Nephron (organoid): ENCODE data around the gene LPCAT3.

Experiments used
- H3K27ac Mint-ChIP-seq, 3 experiments: 2 replicates each; pipeline ENCODE4 v1.8.0; 2020; ENCODE audit warnings: mixed read lengths in 3 of 3, mild to moderate bottlenecking in 2 of 3, moderate library complexity in 1 of 3
- H3K27me3 Mint-ChIP-seq: 2 replicates; pipeline ENCODE4 v1.8.0; 2021; ENCODE audit warnings: low read depth, mild to moderate bottlenecking, moderate library complexity, mixed read lengths
- H3K36me3 Mint-ChIP-seq: 2 replicates; pipeline ENCODE4 v1.8.0; 2020; ENCODE audit warnings: low read depth, mixed read lengths
- H3K4me1 Mint-ChIP-seq: 2 replicates; pipeline ENCODE4 v1.8.0; 2020; ENCODE audit warnings: mixed read lengths
- H3K4me3 Mint-ChIP-seq, 3 experiments: 2 replicates each; pipeline ENCODE4 v1.8.0; 2020; ENCODE audit warnings: mild to moderate bottlenecking in 3 of 3, mixed read lengths in 3 of 3, moderate library complexity in 2 of 3
- H3K9me3 Mint-ChIP-seq: 2 replicates; pipeline ENCODE4 v1.8.0; 2020; ENCODE audit warnings: mixed read lengths
- CTCF ChIP-seq, 3 experiments: fragments of 200-600 bp; sonication (generic); IDR thresholded peaks; one replicate each; pipeline ENCODE4 v1.5.0; 2021; ENCODE audit warnings: antibody characterized with exemption in 3 of 3; ENCODE audit not compliant: unreplicated experiment in 3 of 3

LPCAT3 gene

DNA sequence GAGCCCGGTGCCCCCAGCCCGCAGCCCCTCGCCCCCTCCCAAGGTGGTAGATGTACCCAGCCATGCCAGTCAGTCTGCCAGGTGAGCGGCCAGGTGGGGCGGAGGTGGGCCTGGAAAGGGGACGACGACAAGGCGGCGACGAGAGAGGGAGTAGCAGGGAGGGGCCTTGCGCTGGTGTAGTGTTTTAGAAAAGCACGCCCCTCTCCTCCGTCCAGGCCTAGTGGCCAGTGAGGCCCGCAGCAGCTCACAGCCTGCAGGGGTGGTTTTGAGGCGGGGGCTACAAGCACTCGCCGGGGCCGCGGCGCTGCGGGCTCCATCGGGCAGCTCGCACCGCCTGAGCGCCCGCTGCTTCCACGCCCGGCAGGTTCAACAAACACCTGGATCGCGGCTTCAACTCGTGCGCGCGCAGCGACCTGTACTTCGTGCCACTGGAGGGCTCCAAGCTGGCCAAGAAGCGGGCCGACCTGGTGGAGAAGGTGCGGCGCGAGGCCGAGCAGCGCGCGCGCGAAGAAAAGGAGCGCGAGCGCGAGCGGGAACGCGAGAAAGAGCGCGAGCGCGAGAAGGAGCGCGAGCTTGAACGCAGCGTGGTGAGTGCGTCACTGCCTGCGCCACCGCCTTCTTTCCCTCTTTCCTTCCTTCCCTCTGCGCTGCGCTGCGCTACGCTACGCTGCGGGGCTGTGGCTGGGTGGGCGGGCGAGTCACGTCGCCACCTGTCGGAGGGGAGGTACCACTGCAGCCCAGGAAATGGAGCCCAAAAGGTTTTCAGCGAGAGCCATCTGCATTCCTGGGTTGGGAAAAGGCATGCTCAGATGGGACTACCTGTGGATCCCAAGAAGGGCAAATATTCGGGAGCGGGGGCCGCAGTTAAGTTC lies 80.6 kb downstream of the LPCAT3 start:
- H3K4me3 Mint-ChIP-seq, result peak overlapping the region; percentile 82 to 88 (median 86)
- TF ChIP-seq CTCF (IDR thresholded peaks at IDR 0.05; ENCODE audit: unreplicated experiment in 3 of 3), result peak; percentile 92 to 97 (median 97)
- peak overlapping the region; percentile 76 to 96 (median 90) for H3K27ac Mint-ChIP-seq
- peaks cover 63% of the 10 kb centered on the region for H3K36me3 Mint-ChIP-seq
- no peaks in the 10 kb centered on the region for H3K9me3 Mint-ChIP-seq
- H3K27me3 Mint-ChIP-seq, result no peaks in the 10 kb centered on the region
- H3K4me1 Mint-ChIP-seq, result peaks cover 44% of the 10 kb centered on the region

- Mint-ChIP-seq H3K36me3 (peaks cover 67% of the 10 kb centered on the region), H3K4me3 (peak overlapping the region; percentile 79 to 88 (median 82)), H3K9me3 (no peaks in the 10 kb centered on the region), H3K27me3 (no peaks in the 10 kb centered on the region), H3K4me1 (peaks cover 47% of the 10 kb centered on the region), H3K27ac (peak overlapping the region; percentile 74 to 90 (median 88))
- no peak for TF ChIP-seq CTCF (IDR thresholded peaks at IDR 0.05; ENCODE audit: unreplicated experiment in 3 of 3)
Measured at GRCh38 chr12:6936636-6937480, 81.4 kb downstream of the LPCAT3 start.

DNA sequence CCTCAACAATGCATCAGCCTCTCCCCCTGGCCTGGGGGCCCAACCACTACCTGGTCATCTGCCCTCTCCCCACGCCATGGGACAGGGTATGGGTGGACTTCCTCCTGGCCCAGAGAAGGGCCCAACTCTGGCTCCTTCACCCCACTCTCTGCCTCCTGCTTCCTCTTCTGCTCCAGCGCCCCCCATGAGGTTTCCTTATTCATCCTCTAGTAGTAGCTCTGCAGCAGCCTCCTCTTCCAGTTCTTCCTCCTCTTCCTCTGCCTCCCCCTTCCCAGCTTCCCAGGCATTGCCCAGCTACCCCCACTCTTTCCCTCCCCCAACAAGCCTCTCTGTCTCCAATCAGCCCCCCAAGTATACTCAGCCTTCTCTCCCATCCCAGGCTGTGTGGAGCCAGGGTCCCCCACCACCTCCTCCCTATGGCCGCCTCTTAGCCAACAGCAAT lies 82.1 kb downstream of the LPCAT3 start:
- Mint-ChIP-seq H3K4me3 (peak overlapping the region; percentile 73 to 80 (median 79)), H3K4me1 (peaks cover 47% of the 10 kb centered on the region), H3K27ac (peak overlapping the region; percentile 74 to 88 (median 81)), H3K36me3 (peaks cover 65% of the 10 kb centered on the region), H3K9me3 (no peaks in the 10 kb centered on the region), H3K27me3 (no peaks in the 10 kb centered on the region)
- TF ChIP-seq CTCF (IDR thresholded peaks at IDR 0.05; ENCODE audit: unreplicated experiment in 3 of 3), result no peak

DNA sequence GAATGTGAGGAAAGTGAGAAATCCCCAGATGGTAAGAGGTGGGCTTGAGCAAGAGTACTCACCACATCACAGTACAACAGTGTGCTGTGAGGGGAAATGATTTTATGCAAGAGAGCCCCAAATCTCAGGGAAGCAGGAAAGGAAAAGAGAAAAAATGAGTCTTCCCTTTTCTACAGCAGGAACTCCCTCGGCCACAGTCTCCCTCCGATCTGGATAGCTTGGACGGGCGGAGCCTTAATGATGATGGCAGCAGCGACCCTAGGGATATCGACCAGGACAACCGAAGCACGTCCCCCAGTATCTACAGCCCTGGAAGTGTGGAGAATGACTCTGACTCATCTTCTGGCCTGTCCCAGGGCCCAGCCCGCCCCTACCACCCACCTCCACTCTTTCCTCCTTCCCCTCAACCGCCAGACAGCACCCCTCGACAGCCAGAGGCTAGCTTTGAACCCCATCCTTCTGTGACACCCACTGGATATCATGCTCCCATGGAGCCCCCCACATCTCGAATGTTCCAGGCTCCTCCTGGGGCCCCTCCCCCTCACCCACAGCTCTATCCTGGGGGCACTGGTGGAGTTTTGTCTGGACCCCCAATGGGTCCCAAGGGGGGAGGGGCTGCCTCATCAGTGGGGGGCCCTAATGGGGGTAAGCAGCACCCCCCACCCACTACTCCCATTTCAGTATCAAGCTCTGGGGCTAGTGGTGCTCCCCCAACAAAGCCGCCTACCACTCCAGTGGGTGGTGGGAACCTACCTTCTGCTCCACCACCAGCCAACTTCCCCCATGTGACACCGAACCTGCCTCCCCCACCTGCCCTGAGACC lies 82.7 kb downstream of the LPCAT3 start:
- H3K4me1 Mint-ChIP-seq, result peaks cover 53% of the 10 kb centered on the region
- peak overlapping the region; percentile 73 to 80 (median 79) for H3K4me3 Mint-ChIP-seq
- H3K27ac Mint-ChIP-seq, result peak overlapping the region; percentile 79 to 88 (median 87)
- no peaks in the 10 kb centered on the region for H3K27me3 Mint-ChIP-seq
- peaks cover 63% of the 10 kb centered on the region for H3K36me3 Mint-ChIP-seq
- no peaks in the 10 kb centered on the region for H3K9me3 Mint-ChIP-seq
- no peak for TF ChIP-seq CTCF (IDR thresholded peaks at IDR 0.05; ENCODE audit: unreplicated experiment in 3 of 3)

DNA sequence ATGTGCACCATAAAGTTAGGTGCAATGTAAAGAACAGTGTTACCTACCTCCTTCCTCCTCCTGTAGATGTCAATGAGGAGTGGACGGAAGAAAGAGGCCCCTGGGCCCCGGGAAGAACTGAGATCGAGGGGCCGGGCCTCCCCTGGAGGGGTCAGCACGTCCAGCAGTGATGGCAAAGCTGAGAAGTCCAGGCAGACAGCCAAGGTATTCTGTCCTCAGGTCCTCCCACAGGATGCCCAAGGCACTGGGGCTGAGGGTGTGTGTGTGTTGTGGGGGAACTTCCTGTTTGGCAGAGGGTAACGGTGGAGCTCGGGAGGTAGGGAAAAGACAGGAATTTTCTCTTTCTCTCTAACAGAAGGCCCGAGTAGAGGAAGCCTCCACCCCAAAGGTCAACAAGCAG lies 84.2 kb downstream of the LPCAT3 start:
- Mint-ChIP-seq H3K4me1 (peaks cover 59% of the 10 kb centered on the region), H3K27ac (peak overlapping the region; percentile 79 to 89 (median 87)), H3K4me3 (peak overlapping the region; percentile 43 to 74 (median 55)), H3K27me3 (no peaks in the 10 kb centered on the region), H3K36me3 (peaks cover 52% of the 10 kb centered on the region), H3K9me3 (no peaks in the 10 kb centered on the region)
- no peak for TF ChIP-seq CTCF (IDR thresholded peaks at IDR 0.05; ENCODE audit: unreplicated experiment in 3 of 3)
